HG03378 (cell line): ENCODE measurements around the gene ZNF76.
"Not testable (repeated sequence)": the region's sequence is repeated elsewhere in the genome, so short reads cannot be mapped to it uniquely, and the experiment has no call there.

ENCODE experiments used
- ATAC-seq: cut with Tn5 transposase; IDR thresholded peaks from one replicate; pipeline ENCODE4 v1.9.1; 2021; ENCODE audit warnings: mild to moderate bottlenecking, moderate library complexity; ENCODE audit not compliant: unreplicated experiment

ZNF76 gene

DNA sequence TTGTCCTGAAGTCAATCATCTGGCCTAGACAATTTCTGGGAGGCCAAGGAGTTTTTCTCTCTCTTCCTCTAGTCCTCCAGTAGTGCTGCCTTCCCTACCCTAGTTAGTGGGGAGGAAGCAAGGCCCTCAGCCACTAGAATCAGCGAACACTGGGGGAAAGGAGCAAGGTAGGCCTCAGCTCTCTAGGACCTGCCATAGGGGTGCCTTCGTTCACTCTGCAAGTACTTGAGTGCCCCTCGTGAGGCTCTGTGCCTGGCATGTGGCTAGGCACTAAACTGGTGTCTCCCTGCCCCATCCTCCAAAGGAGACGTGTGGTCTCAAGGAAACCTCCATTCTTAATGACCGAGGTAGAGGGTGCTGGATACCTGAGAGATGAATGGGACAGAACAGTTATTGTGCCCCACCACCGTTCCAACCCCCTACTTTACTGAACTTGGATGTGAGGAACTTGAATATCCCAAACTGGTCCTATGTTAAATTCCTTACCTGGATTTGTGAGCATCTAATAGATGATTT, 39.1 kb downstream of the ZNF76 start:
- no peak for ATAC-seq

DNA sequence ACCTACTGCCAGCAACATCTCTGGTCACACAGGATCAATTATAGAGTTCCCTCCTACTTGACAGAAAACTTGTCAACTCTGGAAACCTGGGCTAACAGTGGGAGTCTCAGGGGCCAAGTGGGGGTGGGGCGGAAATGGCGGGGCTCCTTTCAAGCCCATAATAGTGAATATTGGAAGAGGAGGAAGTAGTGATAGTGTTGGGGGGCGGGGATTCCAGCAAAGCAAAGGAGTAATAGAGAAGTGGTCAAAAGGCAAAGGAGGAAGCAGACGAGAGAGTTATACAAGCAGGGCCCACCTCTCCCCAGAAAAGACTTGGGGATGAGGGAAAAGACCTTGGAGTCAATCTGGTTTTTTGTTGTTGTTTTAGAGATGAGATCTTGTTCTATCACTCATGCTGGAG, 40.1 kb downstream of the ZNF76 start:
- ATAC-seq, result no peak

GRCh38 chr6:35300848-35301247, 41.3 kb downstream of the ZNF76 start:
- no peak for ATAC-seq

GRCh38 chr6:35302604-35303241, 43.2 kb downstream of the ZNF76 start:
- peak; percentile 64 for ATAC-seq

DNA sequence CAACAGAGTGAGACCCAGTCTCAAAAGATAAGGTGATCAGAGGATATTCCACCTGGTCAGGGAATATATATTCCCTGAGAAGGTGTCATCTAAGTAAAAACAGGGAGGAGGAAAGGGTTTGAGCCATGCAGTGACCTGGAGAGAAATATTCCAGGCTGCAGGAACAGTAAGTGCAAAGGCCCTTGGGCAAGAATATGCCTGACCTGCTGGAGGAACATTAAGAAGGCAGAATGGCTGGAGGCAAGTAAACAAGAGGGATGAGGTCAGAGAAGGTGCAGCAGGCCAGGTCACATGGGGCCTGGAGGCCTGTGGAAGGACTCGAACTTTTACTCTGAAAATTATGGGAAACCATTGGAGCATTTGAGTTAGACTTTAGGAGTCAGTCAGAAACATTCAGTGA, 44.8 kb downstream of the ZNF76 start:
- no peak for ATAC-seq

DNA sequence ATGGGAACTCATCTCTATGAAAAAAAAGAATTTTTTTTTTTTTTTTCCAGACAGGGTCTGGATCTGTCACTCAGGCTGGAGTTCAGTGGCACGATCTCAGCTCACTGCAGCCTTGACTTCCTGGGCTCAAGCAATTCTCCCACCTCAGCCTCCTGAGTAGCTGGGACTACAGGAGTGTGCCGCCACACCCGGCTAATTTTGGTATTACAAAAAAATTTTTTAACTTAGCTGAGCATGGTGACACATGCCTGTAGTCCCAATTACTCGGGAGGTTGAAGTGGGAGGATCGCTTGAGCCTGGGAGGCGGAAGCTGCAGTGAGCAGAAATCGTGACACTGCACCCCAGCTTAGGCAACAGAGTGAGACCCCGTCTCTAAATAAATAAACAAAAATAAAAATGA, 45.6 kb downstream of the ZNF76 start:
- ATAC-seq, result no peak

- not testable (repeated sequence) for ATAC-seq
Measured at GRCh38 chr6:35307138-35307537, 47.6 kb downstream of the ZNF76 start.

- ATAC-seq, result not testable (repeated sequence)
Measured at GRCh38 chr6:35308543-35308942, 49.0 kb downstream of the ZNF76 start.

- no peak for ATAC-seq
Measured at GRCh38 chr6:35309611-35310264, 50.2 kb downstream of the ZNF76 start.

DNA sequence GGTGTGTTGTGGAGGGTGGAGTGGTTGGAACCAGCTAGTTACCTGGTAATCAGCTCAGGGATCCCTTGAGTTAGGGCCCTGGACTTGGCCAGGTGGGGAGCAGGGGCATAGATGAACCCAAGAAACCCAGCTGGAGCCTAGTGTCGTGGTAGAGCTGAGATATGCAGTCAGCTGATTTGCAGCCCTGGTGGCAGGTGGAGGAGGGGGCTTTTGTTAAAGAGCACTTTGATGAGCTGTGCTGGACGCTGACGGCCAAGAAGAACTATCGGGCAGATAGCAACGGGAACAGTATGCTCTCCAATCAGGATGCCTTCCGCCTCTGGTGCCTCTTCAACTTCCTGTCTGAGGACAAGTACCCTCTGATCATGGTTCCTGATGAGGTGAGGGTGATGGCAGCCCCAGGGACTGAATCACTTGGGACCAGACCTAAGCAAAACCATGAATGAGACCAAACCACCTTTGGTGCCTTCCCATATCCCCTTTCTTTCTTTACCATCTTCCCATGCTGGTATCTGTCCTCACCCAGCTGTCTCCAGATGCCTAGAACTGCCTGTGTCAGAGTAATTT, 50.8 kb downstream of the ZNF76 start:
- ATAC-seq, result no peak

DNA sequence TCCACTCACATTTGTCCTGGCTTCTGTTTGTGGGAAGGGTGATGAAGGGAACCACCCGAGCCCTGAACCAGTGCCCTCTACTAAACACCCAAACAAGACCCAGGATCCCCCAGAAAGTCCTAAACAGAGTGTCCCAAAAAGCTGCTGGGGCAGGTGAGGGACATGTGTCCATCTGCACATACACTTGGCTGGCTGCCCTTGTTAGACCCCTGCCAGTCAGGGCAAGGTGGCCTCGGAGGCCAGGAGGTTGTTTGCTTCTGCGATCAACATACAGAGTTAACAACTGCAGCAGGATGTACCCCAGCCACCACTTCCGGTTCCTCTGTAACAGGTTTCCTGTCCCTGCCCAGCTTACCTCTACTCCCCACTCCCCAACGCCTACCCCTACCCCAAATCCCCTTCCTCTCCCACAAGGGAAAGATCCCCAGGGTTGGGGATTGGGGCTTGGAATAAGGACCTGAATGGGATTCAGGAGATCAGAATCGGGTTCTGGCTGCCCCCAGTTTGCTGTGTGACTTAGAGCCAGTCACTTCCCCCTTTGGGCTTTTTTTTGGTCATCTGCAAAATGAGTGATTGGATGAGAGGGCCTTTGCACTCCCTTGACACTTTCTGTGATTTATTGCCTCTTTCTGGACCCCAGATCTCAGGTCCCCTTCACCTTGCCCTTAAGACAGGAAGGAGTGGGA, 52.0 kb downstream of the ZNF76 start:
- no peak for ATAC-seq

DNA sequence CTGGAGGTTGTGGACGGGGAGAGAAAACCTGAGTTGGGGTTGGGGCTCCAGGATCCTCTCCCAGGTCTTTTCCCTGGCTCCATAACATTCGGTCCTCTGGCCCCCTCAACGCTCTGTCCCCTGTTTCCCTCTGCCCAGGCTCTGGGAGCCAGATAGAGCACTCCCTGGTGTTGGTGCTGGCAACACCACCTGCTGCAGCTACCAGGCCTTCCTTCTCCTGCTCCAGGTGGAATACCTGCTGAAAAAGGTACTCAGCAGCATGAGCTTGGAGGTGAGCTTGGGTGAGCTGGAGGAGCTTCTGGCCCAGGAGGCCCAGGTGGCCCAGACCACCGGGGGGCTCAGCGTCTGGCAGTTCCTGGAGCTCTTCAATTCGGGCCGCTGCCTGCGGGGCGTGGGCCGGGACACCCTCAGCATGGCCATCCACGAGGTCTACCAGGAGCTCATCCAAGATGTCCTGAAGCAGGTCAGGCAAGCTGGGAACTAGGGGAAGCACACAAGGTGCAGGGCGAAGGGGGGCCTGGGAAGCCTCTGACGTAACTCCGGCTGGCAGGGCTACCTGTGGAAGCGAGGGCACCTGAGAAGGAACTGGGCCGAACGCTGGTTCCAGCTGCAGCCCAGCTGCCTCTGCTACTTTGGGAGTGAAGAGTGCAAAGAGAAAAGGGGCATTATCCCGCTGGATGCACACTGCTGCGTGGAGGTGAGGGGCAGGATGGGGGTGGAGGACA, 52.7 kb downstream of the ZNF76 start:
- ATAC-seq, result no peak

DNA sequence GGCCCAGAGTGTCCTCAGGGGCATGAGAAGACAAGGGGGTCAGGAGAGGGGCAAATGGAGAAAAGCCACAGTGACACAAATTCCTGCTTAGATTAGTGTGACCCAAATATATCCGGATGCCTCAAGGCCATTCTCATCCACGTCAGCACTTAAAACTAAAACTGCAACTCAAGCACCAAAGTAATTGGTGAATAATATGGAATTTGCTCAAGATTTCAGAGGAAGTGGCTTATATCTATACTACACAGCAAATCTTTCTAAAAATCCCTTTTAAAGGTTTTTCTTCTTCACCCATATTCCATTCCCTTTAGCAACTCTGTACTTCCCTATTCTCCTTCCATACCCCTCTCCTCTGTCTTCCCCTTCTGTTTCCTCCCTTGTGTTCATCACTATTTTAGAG, 53.3 kb downstream of the ZNF76 start:
- no peak for ATAC-seq

GRCh38 chr6:35317483-35318195, 58.1 kb downstream of the ZNF76 start:
- no peak for ATAC-seq

GRCh38 chr6:35318196-35319171, 58.9 kb downstream of the ZNF76 start:
- no peak for ATAC-seq

GRCh38 chr6:35319346-35320030, 60.0 kb downstream of the ZNF76 start:
- no peak for ATAC-seq

GRCh38 chr6:35320031-35320410, 60.5 kb downstream of the ZNF76 start:
- no peak for ATAC-seq

- ATAC-seq, result no peak
Measured at GRCh38 chr6:35321091-35321490, 61.6 kb downstream of the ZNF76 start.
